ENCODE data around the gene TTLL4. TPM values are rescaled to one million over a fixed set of nuclear protein-coding genes. Genes with fewer than 3 reads are reported as not detected.

TTLL4 gene
- total and polyA plus RNA-seq, 10 donors = 6.2 to 40.5 (median 19.6) TPM

- no peaks in the 10 kb centered on the region for H3K9me3 ChIP-seq
- DNase-seq = no peak
- H3K27me3 ChIP-seq (replicated peaks in 1 of 7) = no peaks in the 10 kb centered on the region
- H3K36me3 ChIP-seq = peaks cover 0 to 95% (median 62%) of the 10 kb centered on the region in 6 donors
- intact Hi-C loops (cut with DNase I; ENCODE audit: low total_unique reads) = no loop called here
- H3K27ac ChIP-seq = peak overlapping the region in 6 of 8 donors; percentile 2 to 88 (median 65)
- no peak for TF ChIP-seq POLR2AphosphoS5 (IDR thresholded peaks at IDR 0.05)
- TF ChIP-seq CTCF (IDR thresholded peaks at IDR 0.05 in 8 of 11, conservative IDR thresholded peaks at IDR 0.05 in 3 of 11) = no peak
- no peak for TF ChIP-seq POLR2A (IDR thresholded peaks at IDR 0.05)
- peaks cover 0 to 36% (median 0%) of the 10 kb centered on the region in 6 donors for H3K4me1 ChIP-seq
- 92 to 96% (median 94%) methylated on average over 8 to 10 of the region's 10 CpGs for WGBS, 5 donors
- peak overlapping the region in 1 of 8 donors; percentile 1 for H3K4me3 ChIP-seq
Measured at GRCh38 chr2:218745559-218746469, 35.2 kb downstream of the TTLL4 start.

DNA sequence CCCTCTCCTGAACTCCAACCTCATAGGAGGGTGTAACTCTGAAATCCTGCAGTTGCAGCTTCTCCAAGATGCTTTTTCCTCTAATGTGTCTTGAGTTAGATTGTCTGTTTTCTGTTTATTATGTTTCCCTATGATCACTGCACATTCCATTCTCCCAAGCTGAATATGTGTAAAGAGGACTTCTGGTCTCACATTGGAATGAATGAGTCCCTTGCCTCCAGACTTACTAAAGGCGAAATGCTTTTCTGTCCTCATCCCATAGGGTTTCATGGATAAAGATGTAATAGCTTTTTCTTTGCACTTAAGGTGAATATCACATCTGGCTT lies 35.8 kb downstream of the TTLL4 start:
- Histone ChIP-seq H3K9me3 (no peaks in the 10 kb centered on the region), H3K4me3 (no peak overlapping the region), H3K36me3 (peaks cover 0 to 95% (median 64%) of the 10 kb centered on the region in 6 donors), H3K4me1 (peaks cover 0 to 36% (median 0%) of the 10 kb centered on the region in 6 donors), H3K27ac (peak overlapping the region in 1 of 8 donors; percentile 88), H3K27me3 (replicated peaks in 1 of 7) (no peaks in the 10 kb centered on the region)
- no peak for DNase-seq
- 97 to 100% (median 100%) methylated on average over 1 of the region's 1 CpG for WGBS, 5 donors
- TF ChIP-seq POLR2AphosphoS5 (IDR thresholded peaks at IDR 0.05) (no peak), CTCF (IDR thresholded peaks at IDR 0.05 in 8 of 11, conservative IDR thresholded peaks at IDR 0.05 in 3 of 11) (no peak), POLR2A (IDR thresholded peaks at IDR 0.05) (no peak)
- intact Hi-C loops (cut with DNase I; ENCODE audit: low total_unique reads) = no loop called here

GRCh38 chr2:218746960-218747359 lies 36.3 kb downstream of the TTLL4 start:
- Histone ChIP-seq H3K4me3 (no peak overlapping the region), H3K27ac (peak overlapping the region in 1 of 8 donors; percentile 88), H3K9me3 (no peaks in the 10 kb centered on the region), H3K4me1 (peaks cover 0 to 36% (median 0%) of the 10 kb centered on the region in 6 donors), H3K27me3 (replicated peaks in 1 of 7) (no peaks in the 10 kb centered on the region), H3K36me3 (peaks cover 0 to 95% (median 66%) of the 10 kb centered on the region in 6 donors)
- DNase-seq = no peak
- 96 to 98% (median 97%) methylated on average over 10 of the region's 10 CpGs for WGBS, 5 donors
- TF ChIP-seq CTCF (IDR thresholded peaks at IDR 0.05 in 8 of 11, conservative IDR thresholded peaks at IDR 0.05 in 3 of 11) (no peak), POLR2A (IDR thresholded peaks at IDR 0.05) (no peak)
- intact Hi-C loops (cut with DNase I; ENCODE audit: low total_unique reads) = no loop called here

DNA sequence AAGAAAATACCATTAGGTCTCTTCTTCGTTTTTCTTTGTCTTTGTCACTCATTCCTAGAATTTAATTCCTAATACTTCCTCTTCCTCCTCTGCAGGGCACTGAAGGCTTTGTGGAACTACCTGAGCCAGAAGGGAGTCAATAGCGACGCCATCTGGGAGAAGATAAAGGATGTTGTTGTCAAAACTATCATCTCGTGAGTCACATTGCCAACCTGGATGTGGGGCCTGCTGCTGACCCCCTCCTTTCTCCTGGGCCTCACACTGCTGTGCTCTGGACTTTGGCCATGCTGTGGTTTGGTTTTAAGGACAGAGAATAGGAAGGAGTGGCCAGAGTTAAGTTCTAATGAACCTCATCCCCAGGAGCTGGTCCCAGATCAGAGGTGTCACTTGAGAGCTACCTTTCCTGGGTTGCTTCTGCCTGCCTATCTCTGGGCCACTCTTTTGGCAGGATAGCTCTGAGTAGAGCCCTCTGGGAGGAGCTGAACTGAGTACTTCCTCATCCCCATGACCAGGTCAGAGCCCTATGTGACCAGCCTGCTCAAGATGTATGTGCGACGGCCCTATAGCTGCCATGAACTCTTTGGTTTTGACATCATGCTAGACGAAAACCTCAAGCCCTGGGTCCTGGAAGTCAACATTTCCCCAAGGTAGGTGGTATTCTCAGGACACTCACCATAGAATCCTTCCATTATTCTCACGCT lies 38.3 kb downstream of the TTLL4 start:
- DNase-seq = no peak
- peaks cover 0 to 23% (median 0%) of the 10 kb centered on the region in 6 donors for H3K4me1 ChIP-seq
- 77 to 94% (median 89%) methylated on average over 8 of the region's 8 CpGs for WGBS, 5 donors
- intact Hi-C loops (cut with DNase I; ENCODE audit: low total_unique reads) = no loop called here
- H3K27ac ChIP-seq = peak overlapping the region in 1 of 8 donors; percentile 48
- H3K4me3 ChIP-seq = no peak overlapping the region
- H3K27me3 ChIP-seq (replicated peaks in 1 of 7) = no peaks in the 10 kb centered on the region
- no peak for TF ChIP-seq CTCF (IDR thresholded peaks at IDR 0.05 in 8 of 11, conservative IDR thresholded peaks at IDR 0.05 in 3 of 11)
- TF ChIP-seq POLR2AphosphoS5 (IDR thresholded peaks at IDR 0.05) = no peak
- no peak for TF ChIP-seq POLR2A (IDR thresholded peaks at IDR 0.05)
- H3K9me3 ChIP-seq = no peaks in the 10 kb centered on the region
- H3K36me3 ChIP-seq = peaks cover 0 to 99% (median 85%) of the 10 kb centered on the region in 6 donors
